ENCODE results near the gene RNF126.

DNA sequence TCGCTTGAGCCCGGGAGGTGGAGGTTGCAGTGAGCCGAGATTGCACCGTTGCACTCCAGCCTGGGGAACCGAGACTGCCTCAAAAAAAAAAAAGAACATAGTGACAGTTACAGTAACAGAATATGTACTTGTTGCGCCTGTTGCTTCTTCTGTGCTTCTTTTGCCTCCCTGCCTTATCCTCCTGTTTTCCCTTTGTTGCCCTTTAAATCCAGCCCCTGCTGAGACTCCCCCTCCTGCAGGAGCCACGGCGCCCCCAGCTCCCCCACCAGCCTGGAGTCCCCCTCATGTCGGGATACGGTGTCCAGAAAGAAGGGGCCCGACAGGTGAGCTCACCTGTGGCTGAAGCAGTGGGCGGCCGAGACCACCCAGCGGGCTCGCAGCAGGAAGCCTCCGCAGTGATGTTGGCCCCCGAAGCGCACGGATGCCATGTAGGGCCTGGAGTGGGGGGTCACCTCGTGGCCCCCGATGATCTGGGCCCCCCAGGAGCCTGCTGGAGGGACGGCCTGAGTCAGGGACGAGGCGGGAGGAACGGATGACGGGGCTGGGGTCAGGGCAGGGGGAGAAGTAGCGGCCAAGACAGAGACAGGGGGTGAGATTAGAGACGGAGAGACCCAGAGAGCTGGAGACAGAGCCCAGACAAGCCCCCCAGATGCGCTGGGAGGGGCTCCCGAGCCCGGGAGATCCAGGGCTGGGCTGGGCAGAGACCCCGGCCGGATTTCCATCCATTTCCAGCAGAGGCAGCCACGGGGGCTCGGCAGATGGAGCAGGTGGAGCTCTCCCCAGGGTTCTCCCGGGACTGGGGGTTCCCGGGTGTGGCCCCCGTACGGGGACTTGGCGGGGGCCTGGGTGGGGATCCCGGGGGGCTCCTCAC is 31.7 kb upstream of the RNF126 start:
- no peak for TF ChIP-seq GATA2 (IDR thresholded peaks at IDR 0.05; ENCODE audit: low read depth, low read length)
- no peak for TF ChIP-seq GATA3 (IDR thresholded peaks at IDR 0.05; ENCODE audit: low read depth, low read length)

All from SH-SY5Y (cell line).